ENCODE results near the gene HOXD11. TPM values are rescaled to one million over a fixed set of nuclear protein-coding genes. Genes with fewer than 3 reads are reported as not detected.

The HOXD11 gene
- total RNA-seq, 4 donors from 2014 or later, result 0.24 TPM; not detected in 3

DNA sequence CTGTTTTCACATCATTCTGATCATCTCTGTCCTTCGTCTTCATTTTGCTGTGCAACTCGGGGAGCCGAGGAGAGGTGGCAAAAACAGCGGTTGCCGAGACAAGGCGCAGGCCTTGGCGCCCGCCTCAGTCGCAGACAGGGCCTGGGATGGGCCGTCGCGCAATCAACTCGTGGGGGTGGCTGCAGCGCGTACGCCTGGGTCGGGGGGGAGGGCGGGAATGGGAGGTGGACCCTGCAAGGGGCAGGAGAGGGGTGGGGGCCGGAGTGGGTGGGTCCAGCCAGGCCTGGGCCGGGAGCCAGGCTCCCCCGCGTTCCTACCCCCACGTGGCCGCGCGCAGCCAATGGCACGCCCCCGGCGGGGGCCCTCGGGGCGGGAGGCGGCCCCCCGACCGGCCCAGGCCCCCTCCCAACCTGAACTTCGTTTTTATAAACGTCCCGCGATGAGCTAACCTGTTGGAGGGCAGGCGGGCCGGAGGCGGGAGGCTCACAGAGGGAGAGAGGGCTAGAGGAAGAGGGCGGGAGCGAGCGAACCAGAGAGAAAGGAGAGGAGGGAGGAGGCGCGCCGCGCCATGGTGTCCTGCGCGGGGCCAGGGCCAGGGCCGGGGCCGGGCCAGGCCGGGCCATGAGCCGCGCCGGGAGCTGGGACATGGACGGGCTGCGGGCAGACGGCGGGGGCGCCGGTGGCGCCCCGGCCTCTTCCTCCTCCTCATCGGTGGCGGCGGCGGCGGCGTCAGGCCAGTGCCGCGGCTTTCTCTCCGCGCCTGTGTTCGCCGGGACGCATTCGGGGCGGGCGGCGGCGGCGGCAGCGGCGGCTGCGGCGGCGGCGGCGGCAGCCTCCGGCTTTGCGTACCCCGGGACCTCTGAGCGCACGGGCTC lies 14.6 kb upstream of the HOXD11 start, which contains the start of gene HOXD13:
TSS of gene HOXD13 (plus strand) at position 452 of the 875 bp plus-strand sequence. CDS start at position 622, 170 bp downstream.
- Histone ChIP-seq H3K4me1 (peaks cover 12 to 14% of the 10 kb centered on the region in 2 donors), H3K27me3 (peaks cover 97 to 100% (median 98%) of the 10 kb centered on the region in 3 donors), H3K9me3 (no peaks in the 10 kb centered on the region), H3K27ac (no peak within 1 kb of the TSS), H3K36me3 (no peaks in the 10 kb centered on the region), H3K4me3 (peak within 1 kb of the TSS; percentile 20 to 43 (median 32))
- ATAC-seq, result no peak
- in situ Hi-C loops (cut with MboI; ENCODE audit: low sequenced_read_pairs in 4 of 4), result loop anchor here in 2 of 4 donors (10.0 to 25.0 kb wide), 2 partner anchors 408 to 730 kb away; no protein-coding TSS in a partner anchor
- no peak for DNase-seq
- intact Hi-C loops (cut with DNase I; ENCODE audit: low total_unique reads), result loop anchor here (2.0 kb wide), 1 partner anchor 18 kb away; no protein-coding TSS in a partner anchor
- TF ChIP-seq POLR2A (IDR thresholded peaks at IDR 0.05), result no peak
- TF ChIP-seq, protein P1, sequence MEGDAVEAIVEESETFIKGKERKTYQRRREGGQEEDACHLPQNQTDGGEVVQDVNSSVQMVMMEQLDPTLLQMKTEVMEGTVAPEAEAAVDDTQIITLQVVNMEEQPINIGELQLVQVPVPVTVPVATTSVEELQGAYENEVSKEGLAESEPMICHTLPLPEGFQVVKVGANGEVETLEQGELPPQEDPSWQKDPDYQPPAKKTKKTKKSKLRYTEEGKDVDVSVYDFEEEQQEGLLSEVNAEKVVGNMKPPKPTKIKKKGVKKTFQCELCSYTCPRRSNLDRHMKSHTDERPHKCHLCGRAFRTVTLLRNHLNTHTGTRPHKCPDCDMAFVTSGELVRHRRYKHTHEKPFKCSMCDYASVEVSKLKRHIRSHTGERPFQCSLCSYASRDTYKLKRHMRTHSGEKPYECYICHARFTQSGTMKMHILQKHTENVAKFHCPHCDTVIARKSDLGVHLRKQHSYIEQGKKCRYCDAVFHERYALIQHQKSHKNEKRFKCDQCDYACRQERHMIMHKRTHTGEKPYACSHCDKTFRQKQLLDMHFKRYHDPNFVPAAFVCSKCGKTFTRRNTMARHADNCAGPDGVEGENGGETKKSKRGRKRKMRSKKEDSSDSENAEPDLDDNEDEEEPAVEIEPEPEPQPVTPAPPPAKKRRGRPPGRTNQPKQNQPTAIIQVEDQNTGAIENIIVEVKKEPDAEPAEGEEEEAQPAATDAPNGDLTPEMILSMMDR (IDR thresholded peaks at IDR 0.05 in 4 of 5, conservative IDR thresholded peaks at IDR 0.05 in 1 of 5), result no peak

DNA sequence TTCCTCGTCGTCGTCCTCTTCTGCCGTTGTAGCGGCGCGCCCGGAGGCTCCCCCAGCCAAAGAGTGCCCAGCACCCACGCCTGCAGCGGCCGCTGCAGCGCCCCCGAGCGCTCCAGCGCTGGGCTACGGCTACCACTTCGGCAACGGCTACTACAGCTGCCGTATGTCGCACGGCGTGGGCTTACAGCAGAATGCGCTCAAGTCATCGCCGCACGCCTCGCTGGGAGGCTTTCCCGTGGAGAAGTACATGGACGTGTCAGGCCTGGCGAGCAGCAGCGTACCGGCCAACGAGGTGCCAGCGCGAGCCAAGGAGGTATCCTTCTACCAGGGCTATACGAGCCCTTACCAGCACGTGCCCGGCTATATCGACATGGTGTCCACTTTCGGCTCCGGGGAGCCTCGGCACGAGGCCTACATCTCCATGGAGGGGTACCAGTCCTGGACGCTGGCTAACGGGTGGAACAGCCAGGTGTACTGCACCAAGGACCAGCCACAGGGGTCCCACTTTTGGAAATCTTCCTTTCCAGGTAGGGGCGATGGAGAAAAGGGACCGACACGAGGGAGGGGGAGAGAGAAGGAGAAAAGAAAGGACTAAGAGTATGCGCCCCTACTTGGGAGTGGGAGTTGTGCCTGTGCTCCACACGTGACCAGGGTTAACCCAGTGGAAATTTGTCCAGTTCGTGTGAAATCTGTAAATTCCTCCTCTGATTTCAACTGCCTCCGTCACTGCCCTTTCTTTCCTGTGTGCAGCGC lies 13.8 kb upstream of the HOXD11 start:
- intact Hi-C loops (cut with DNase I; ENCODE audit: low total_unique reads), result loop anchor here (2.0 kb wide), 1 partner anchor 19 kb away; no protein-coding TSS in a partner anchor
- Histone ChIP-seq H3K4me1 (peaks cover 15 to 16% of the 10 kb centered on the region in 2 donors), H3K4me3 (peak overlapping the region; percentile 20 to 43 (median 32)), H3K27me3 (peaks cover 97 to 100% (median 98%) of the 10 kb centered on the region in 3 donors), H3K27ac (no peak overlapping the region), H3K36me3 (no peaks in the 10 kb centered on the region), H3K9me3 (no peaks in the 10 kb centered on the region)
- DNase-seq, result no peak
- no peak for ATAC-seq
- in situ Hi-C loops (cut with MboI; ENCODE audit: low sequenced_read_pairs in 4 of 4), result loop anchor here in 2 of 4 donors (10.0 to 25.0 kb wide), 2 partner anchors 409 to 731 kb away; no protein-coding TSS in a partner anchor
- TF ChIP-seq POLR2A (IDR thresholded peaks at IDR 0.05), result no peak
- TF ChIP-seq, protein P1 (IDR thresholded peaks at IDR 0.05 in 4 of 5, conservative IDR thresholded peaks at IDR 0.05 in 1 of 5), result no peak

DNA sequence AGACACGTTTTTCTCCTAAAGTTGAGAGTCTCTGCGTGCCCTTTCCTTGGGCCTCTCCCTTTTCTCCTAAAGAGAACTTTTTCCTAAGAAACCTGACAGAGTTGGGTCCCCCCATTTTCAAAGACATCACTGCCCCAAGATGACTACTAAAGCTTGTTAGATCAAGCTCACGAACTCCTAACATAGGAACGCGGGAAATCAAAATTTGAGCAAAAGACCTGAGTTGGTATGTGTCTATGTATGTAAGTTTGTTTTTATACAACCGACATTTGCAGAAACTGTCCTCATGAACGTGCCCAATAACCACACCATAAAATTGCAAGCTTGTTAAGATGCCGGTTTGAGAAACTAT lies 13.2 kb upstream of the HOXD11 start:
- Histone ChIP-seq H3K9me3 (no peaks in the 10 kb centered on the region), H3K27ac (no peak overlapping the region), H3K4me3 (peak overlapping the region in 1 of 4 donors; percentile 43), H3K27me3 (peaks cover 97 to 100% (median 98%) of the 10 kb centered on the region in 3 donors), H3K36me3 (no peaks in the 10 kb centered on the region), H3K4me1 (peaks cover 15 to 16% of the 10 kb centered on the region in 2 donors)
- DNase-seq (no peak), ATAC-seq (no peak)
- intact Hi-C loops (cut with DNase I; ENCODE audit: low total_unique reads), result loop anchor here (2.0 kb wide), 1 partner anchor 19 kb away; no protein-coding TSS in a partner anchor
- in situ Hi-C loops (cut with MboI; ENCODE audit: low sequenced_read_pairs in 4 of 4), result loop anchor here in 2 of 4 donors (10.0 to 25.0 kb wide), 2 partner anchors 409 to 732 kb away; no protein-coding TSS in a partner anchor
- no peak for TF ChIP-seq POLR2A (IDR thresholded peaks at IDR 0.05)
- TF ChIP-seq, protein P1 (IDR thresholded peaks at IDR 0.05 in 4 of 5, conservative IDR thresholded peaks at IDR 0.05 in 1 of 5), result no peak

DNA sequence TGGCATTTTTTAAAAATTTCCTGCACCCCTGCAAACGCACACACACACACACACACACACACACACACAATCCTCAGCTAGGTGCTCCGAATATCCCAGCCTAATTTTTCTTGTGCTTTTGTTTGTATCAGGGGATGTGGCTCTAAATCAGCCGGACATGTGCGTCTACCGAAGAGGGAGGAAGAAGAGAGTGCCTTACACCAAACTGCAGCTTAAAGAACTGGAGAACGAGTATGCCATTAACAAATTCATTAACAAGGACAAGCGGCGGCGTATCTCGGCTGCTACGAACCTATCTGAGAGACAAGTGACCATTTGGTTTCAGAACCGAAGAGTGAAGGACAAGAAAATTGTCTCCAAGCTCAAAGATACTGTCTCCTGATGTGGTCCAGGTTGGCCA lies 12.7 kb upstream of the HOXD11 start:
- no peak overlapping the region for H3K27ac ChIP-seq
- H3K4me1 ChIP-seq, result peaks cover 15 to 16% of the 10 kb centered on the region in 2 donors
- TF ChIP-seq POLR2A (IDR thresholded peaks at IDR 0.05), result no peak
- TF ChIP-seq, protein P1 (IDR thresholded peaks at IDR 0.05 in 4 of 5, conservative IDR thresholded peaks at IDR 0.05 in 1 of 5), result no peak
- ATAC-seq (no peak), DNase-seq (no peak)
- no peaks in the 10 kb centered on the region for H3K9me3 ChIP-seq
- in situ Hi-C loops (cut with MboI; ENCODE audit: low sequenced_read_pairs in 4 of 4) (loop anchor here in 2 of 4 donors (10.0 to 25.0 kb wide), 2 partner anchors 410 to 732 kb away; no protein-coding TSS in a partner anchor), intact Hi-C loops (cut with DNase I; ENCODE audit: low total_unique reads) (no loop called here)
- H3K4me3 ChIP-seq, result no peak overlapping the region
- no peaks in the 10 kb centered on the region for H3K36me3 ChIP-seq
- peaks cover 97 to 100% (median 98%) of the 10 kb centered on the region in 3 donors for H3K27me3 ChIP-seq

Measured in gastrocnemius medialis (tissue), 4 donors.